ENCODE data around the gene ERN1. TPM values are rescaled to one million over a fixed set of nuclear protein-coding genes. Genes with fewer than 3 reads are reported as not detected.

ERN1 gene
- total and polyA plus RNA-seq, 2 donors (not counting 3 experiments of a cell fraction or from before 2014, with no cell fraction given), result 9.1 to 21.5 TPM

GRCh38 chr17:64040206-64040605, 89.7 kb downstream of the ERN1 start:
- peaks cover 0 to 19% of the 10 kb centered on the region in 2 experiments for H3K36me3 ChIP-seq (ENCODE audit: control insufficient read depth in 2 of 2, extremely low read depth in 1 of 2, insufficient read depth in 2 of 2, low read length in 2 of 2)
- H4K20me1 ChIP-seq (replicated peaks; ENCODE audit: control insufficient read depth, extremely low read depth, insufficient read depth, low read length), result no peaks in the 10 kb centered on the region
- H3K9me3 ChIP-seq (replicated peaks; ENCODE audit: control insufficient read depth, insufficient read depth, low read length), result no peaks in the 10 kb centered on the region
- POLR2A ChIA-PET, result no interaction called here
- TF ChIP-seq, protein P1, sequence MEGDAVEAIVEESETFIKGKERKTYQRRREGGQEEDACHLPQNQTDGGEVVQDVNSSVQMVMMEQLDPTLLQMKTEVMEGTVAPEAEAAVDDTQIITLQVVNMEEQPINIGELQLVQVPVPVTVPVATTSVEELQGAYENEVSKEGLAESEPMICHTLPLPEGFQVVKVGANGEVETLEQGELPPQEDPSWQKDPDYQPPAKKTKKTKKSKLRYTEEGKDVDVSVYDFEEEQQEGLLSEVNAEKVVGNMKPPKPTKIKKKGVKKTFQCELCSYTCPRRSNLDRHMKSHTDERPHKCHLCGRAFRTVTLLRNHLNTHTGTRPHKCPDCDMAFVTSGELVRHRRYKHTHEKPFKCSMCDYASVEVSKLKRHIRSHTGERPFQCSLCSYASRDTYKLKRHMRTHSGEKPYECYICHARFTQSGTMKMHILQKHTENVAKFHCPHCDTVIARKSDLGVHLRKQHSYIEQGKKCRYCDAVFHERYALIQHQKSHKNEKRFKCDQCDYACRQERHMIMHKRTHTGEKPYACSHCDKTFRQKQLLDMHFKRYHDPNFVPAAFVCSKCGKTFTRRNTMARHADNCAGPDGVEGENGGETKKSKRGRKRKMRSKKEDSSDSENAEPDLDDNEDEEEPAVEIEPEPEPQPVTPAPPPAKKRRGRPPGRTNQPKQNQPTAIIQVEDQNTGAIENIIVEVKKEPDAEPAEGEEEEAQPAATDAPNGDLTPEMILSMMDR (IDR thresholded peaks at IDR 0.05; ENCODE audit: extremely low read depth in 1 of 2, insufficient read depth in 1 of 2, low read depth in 1 of 2, low read length in 2 of 2), result no peak
- TF ChIP-seq POLR2AphosphoS5 (IDR thresholded peaks at IDR 0.05; ENCODE audit: insufficient read depth, low read depth, low read length), result no peak
- TF ChIP-seq JUN (IDR thresholded peaks at IDR 0.05; ENCODE audit: borderline replicate concordance, insufficient read depth, insufficient read length, low read depth), result no peak
- TF ChIP-seq FOS (IDR thresholded peaks at IDR 0.05; ENCODE audit: borderline replicate concordance, insufficient read depth, low read length), result no peak
- no peak for TF ChIP-seq GATA2 (IDR thresholded peaks at IDR 0.05; ENCODE audit: insufficient read depth, insufficient read length, low read depth, low read length)
- no peak for TF ChIP-seq POLR2A (IDR thresholded peaks at IDR 0.05; ENCODE audit: low read depth, low read length)
- TF ChIP-seq, protein P2, sequence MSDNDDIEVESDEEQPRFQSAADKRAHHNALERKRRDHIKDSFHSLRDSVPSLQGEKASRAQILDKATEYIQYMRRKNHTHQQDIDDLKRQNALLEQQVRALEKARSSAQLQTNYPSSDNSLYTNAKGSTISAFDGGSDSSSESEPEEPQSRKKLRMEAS (IDR thresholded peaks at IDR 0.05; ENCODE audit: insufficient read depth, insufficient read length), result no peak
- no peak for TF ChIP-seq EZH2 (IDR thresholded peaks at IDR 0.05; ENCODE audit: borderline replicate concordance, low read depth, low read length, severe bottlenecking)
- TF ChIP-seq MYC (IDR thresholded peaks at IDR 0.05; ENCODE audit: low read depth, low read length), result no peak
- H3K4me3 ChIP-seq (replicated peaks in 1 of 3; ENCODE audit: insufficient read depth in 1 of 3, low read depth in 1 of 3, low read length in 3 of 3), result no peak overlapping the region
- CTCF ChIA-PET, result interaction anchor here (1.2 to 2.0 kb wide), 2 partner anchors 10 to 15 kb away, joined by 3 to 7 read pairs; no protein-coding TSS in a partner anchor
- no peak overlapping the region for H3K4me2 ChIP-seq (ENCODE audit: insufficient read depth, low read length)
- intact Hi-C loops (cut with micrococcal nuclease) (no loop called here), dilution Hi-C loops (cut with MboI; ENCODE audit: extremely low pct_ligation_motif_present, low sequenced_read_pairs) (loop anchor here (25.0 kb wide), 1 partner anchor 97 kb away; the partner anchor contains the start of gene ERN1)
- BruUV-seq (replicated peaks), result no TSS peak
- FAIRE-seq (no peak), DNase-seq (ENCODE audit: low read depth, low spot score) (peak; percentile 25)
- H3K27me3 ChIP-seq (ENCODE audit: control insufficient read depth in 2 of 2, insufficient read depth in 2 of 2, low read length in 2 of 2), result no peaks in the 10 kb centered on the region
- no peak overlapping the region for H2AFZ ChIP-seq (ENCODE audit: low read depth, low read length)
- H3K4me1 ChIP-seq (ENCODE audit: control insufficient read depth, extremely low read depth, insufficient read depth, low read length), result no peaks in the 10 kb centered on the region
- H3K27ac ChIP-seq (ENCODE audit: insufficient read depth, low read depth, low read length), result no peak overlapping the region
- no peaks in the 10 kb centered on the region for H3K79me2 ChIP-seq (ENCODE audit: control insufficient read depth, insufficient read depth, low read length)
- no peak overlapping the region for H3K9ac ChIP-seq (replicated peaks; ENCODE audit: extremely low read depth, insufficient read depth, low read length)
- H3K9me1 ChIP-seq (replicated peaks; ENCODE audit: control insufficient read depth, extremely low read depth, insufficient read depth, low read length), result no peaks in the 10 kb centered on the region
